HepG2 (cell line): ENCODE data around the gene CREB3. TPM values are rescaled to one million over a fixed set of nuclear protein-coding genes. Genes with fewer than 3 reads are reported as not detected.
A peak's percentile ranks its signal among the peaks of the same experiment; 100 is the strongest.

Source experiments
- CEBPB ChIP-seq: IDR thresholded peaks from 2 replicates; pipeline ENCODE4 v1.6.1; 2011; ENCODE audit warnings: low read depth, low read length, improper control_type of control experiment, borderline replicate concordance
- IKZF1 ChIP-seq: fragments of 450-650 bp; IDR thresholded peaks from 2 replicates; pipeline ENCODE4 v1.7.1; 2016
- THRA ChIP-seq: sonication (generic); formaldehyde crosslinking; IDR thresholded peaks from 2 replicates; pipeline ENCODE4 v1.4.0; 2020; ENCODE audit warnings: missing genetic modification reagents, borderline replicate concordance
- ZBTB4 ChIP-seq: sonication (generic); formaldehyde crosslinking; IDR thresholded peaks from 2 replicates; pipeline ENCODE4 v1.4.0; 2020; ENCODE audit warnings: missing genetic modification reagents, mild to moderate bottlenecking, borderline replicate concordance
- ZMYM3 ChIP-seq: sonication (generic); formaldehyde crosslinking; IDR thresholded peaks from 2 replicates; pipeline ENCODE4 v1.5.1; 2020; ENCODE audit warnings: mild to moderate bottlenecking, missing genetic modification reagents
- ZNF12 ChIP-seq: sonication (generic); formaldehyde crosslinking; IDR thresholded peaks from 2 replicates; pipeline ENCODE4 v1.5.0; 2020; ENCODE audit warnings: missing genetic modification reagents
- ZNF280D ChIP-seq: sonication (generic); formaldehyde crosslinking; IDR thresholded peaks from 2 replicates; pipeline ENCODE4 v1.5.1; 2020; ENCODE audit warnings: mild to moderate bottlenecking, missing genetic modification reagents
- ZNF549 ChIP-seq: sonication (generic); formaldehyde crosslinking; IDR thresholded peaks from 2 replicates; pipeline ENCODE4 v1.5.0; 2020; ENCODE audit warnings: missing genetic modification reagents
- ZNF646 ChIP-seq: sonication (generic); formaldehyde crosslinking; IDR thresholded peaks from 2 replicates; pipeline ENCODE4 v1.9.0; 2021; ENCODE audit warnings: mild to moderate bottlenecking, missing genetic modification reagents
- ZNF784 ChIP-seq: sonication (generic); formaldehyde crosslinking; IDR thresholded peaks from 2 replicates; pipeline ENCODE4 v1.5.1; 2020; ENCODE audit warnings: missing genetic modification reagents, mild to moderate bottlenecking, borderline replicate concordance
- polyA plus RNA-seq, 8 experiments: library from polyadenylated mRNA; depleted of rRNA in 3 of 8; stranded (reverse) in 7 of 8; unstranded in 1 of 8; fragments of >200 nt; fragmentation: Illumina TruSeq in 4 of 8; extraction: Trizol in 4 of 8; gene quantifications; 2 replicates each; pipeline versions ENCODE4 v1.2.1 to v1.2.3, GENCODE V29; 2011 to 2016; ENCODE audit warnings: low read depth in 4 of 8, missing spikeins in 1 of 8, mixed read lengths in 1 of 8; ENCODE audit not compliant: insufficient read depth in 1 of 8
- total RNA-seq, 5 experiments: library from RNA; depleted of rRNA; stranded (reverse); fragments of >200 nt; fragmentation: Illumina TruSeq; extraction: Trizol; gene quantifications; 2 replicates each; pipeline ENCODE4 v1.2.3, GENCODE V29; 2016; ENCODE audit warnings: low read depth in 1 of 5

CREB3 gene
- total and polyA plus RNA-seq, 2 of the 13 experiments (the other 11 are each of a cell fraction or from before 2014, with no cell fraction given), result 11.1 to 34.2 TPM

- TF ChIP-seq ZNF280D (CRISPR knock-in tag) (peak; percentile 34; the same call in 1 of the 2 replicates), CEBPB (no peak), ZBTB4 (CRISPR knock-in tag) (0 out of 2 replicates have a peak, but pooled peaks have one; percentile 54), THRA (CRISPR knock-in tag) (no peak), ZNF12 (CRISPR knock-in tag) (no peak; the same call in 1 of the 2 replicates), IKZF1 (no peak), ZMYM3 (CRISPR knock-in tag) (peak; percentile 73; the same call in 1 of the 2 replicates), ZNF549 (CRISPR knock-in tag) (no peak), ZNF646 (CRISPR knock-in tag) (no peak), ZNF784 (CRISPR knock-in tag) (no peak)
Measured at GRCh38 chr9:35756275-35757225, 24.1 kb downstream of the CREB3 start (continued).
